Nephron progenitor cell (in vitro differentiated cells): Measurements from ENCODE around the gene MTMR12.

Source experiments
- DNase-seq: peaks from one replicate; pipeline ENCODE4 v3.0.0; 2021
- H3K27ac Mint-ChIP-seq: 2 replicates; pipeline ENCODE4 v1.8.0; 2021; ENCODE audit warnings: mild to moderate bottlenecking, moderate library complexity, mixed read lengths
- H3K27me3 Mint-ChIP-seq: 2 replicates; pipeline ENCODE4 v1.8.0; 2021; ENCODE audit warnings: mild to moderate bottlenecking, low read depth, mixed read lengths; ENCODE audit not compliant: poor library complexity
- H3K36me3 Mint-ChIP-seq: 2 replicates; pipeline ENCODE4 v1.8.0; 2021; ENCODE audit warnings: low read depth, mixed read lengths
- H3K4me1 Mint-ChIP-seq: 2 replicates; pipeline ENCODE4 v1.8.0; 2021; ENCODE audit warnings: mixed read lengths
- H3K4me3 Mint-ChIP-seq: 2 replicates; pipeline ENCODE4 v1.8.0; 2021; ENCODE audit warnings: mild to moderate bottlenecking, moderate library complexity, mixed read lengths
- H3K9me3 Mint-ChIP-seq: 2 replicates; pipeline ENCODE4 v1.8.0; 2021; ENCODE audit warnings: mild to moderate bottlenecking, moderate library complexity, mixed read lengths
- CTCF ChIP-seq: fragments of 200-600 bp; sonication (generic); IDR thresholded peaks from 2 replicates; pipeline ENCODE4 v1.5.0; 2021; ENCODE audit warnings: antibody characterized with exemption

Gene MTMR12

GRCh38 chr5:32272746-32273145, 40.0 kb downstream of the MTMR12 start:
- H3K4me3 Mint-ChIP-seq = no peak overlapping the region
- H3K27me3 Mint-ChIP-seq = no peaks in the 10 kb centered on the region
- no peaks in the 10 kb centered on the region for H3K9me3 Mint-ChIP-seq
- H3K4me1 Mint-ChIP-seq = peaks cover 37% of the 10 kb centered on the region
- peak overlapping the region; percentile 32 for H3K27ac Mint-ChIP-seq
- H3K36me3 Mint-ChIP-seq = peaks cover 64% of the 10 kb centered on the region
- TF ChIP-seq CTCF = no peak
- DNase-seq = no peak

- Mint-ChIP-seq H3K27ac (peak overlapping the region; percentile 53), H3K27me3 (no peaks in the 10 kb centered on the region), H3K4me1 (peaks cover 32% of the 10 kb centered on the region), H3K36me3 (peaks cover 77% of the 10 kb centered on the region), H3K4me3 (no peak overlapping the region), H3K9me3 (no peaks in the 10 kb centered on the region)
- DNase-seq = no peak
- no peak for TF ChIP-seq CTCF
Observed at GRCh38 chr5:32270946-32271345, 41.8 kb downstream of the MTMR12 start.

GRCh38 chr5:32270178-32270577, 42.6 kb downstream of the MTMR12 start:
- no peak for TF ChIP-seq CTCF
- H3K4me3 Mint-ChIP-seq = no peak overlapping the region
- H3K27ac Mint-ChIP-seq = peak overlapping the region; percentile 53
- no peak for DNase-seq
- H3K36me3 Mint-ChIP-seq = peaks cover 77% of the 10 kb centered on the region
- H3K4me1 Mint-ChIP-seq = peaks cover 26% of the 10 kb centered on the region
- no peaks in the 10 kb centered on the region for H3K27me3 Mint-ChIP-seq
- no peaks in the 10 kb centered on the region for H3K9me3 Mint-ChIP-seq

- Mint-ChIP-seq H3K27me3 (no peaks in the 10 kb centered on the region), H3K27ac (peak overlapping the region; percentile 2), H3K4me1 (peaks cover 11% of the 10 kb centered on the region), H3K4me3 (no peak overlapping the region), H3K36me3 (peaks cover 77% of the 10 kb centered on the region), H3K9me3 (no peaks in the 10 kb centered on the region)
- no peak for DNase-seq
- TF ChIP-seq CTCF = no peak
Observed at GRCh38 chr5:32265902-32266301, 46.8 kb downstream of the MTMR12 start.

GRCh38 chr5:32264957-32265572, 47.7 kb downstream of the MTMR12 start:
- no peak for TF ChIP-seq CTCF
- Mint-ChIP-seq H3K27me3 (no peaks in the 10 kb centered on the region), H3K4me3 (no peak overlapping the region), H3K9me3 (no peaks in the 10 kb centered on the region), H3K4me1 (peaks cover 8% of the 10 kb centered on the region), H3K27ac (no peak overlapping the region), H3K36me3 (peaks cover 74% of the 10 kb centered on the region)
- DNase-seq = no peak

GRCh38 chr5:32263684-32264083, 49.1 kb downstream of the MTMR12 start:
- Mint-ChIP-seq H3K27me3 (no peaks in the 10 kb centered on the region), H3K9me3 (no peaks in the 10 kb centered on the region), H3K4me3 (no peak overlapping the region), H3K4me1 (peaks cover 8% of the 10 kb centered on the region), H3K27ac (no peak overlapping the region), H3K36me3 (peaks cover 78% of the 10 kb centered on the region)
- no peak for DNase-seq
- TF ChIP-seq CTCF = no peak
